H1 (cell line): Measurements from ENCODE around the gene PRUNE1. TPM values are rescaled to one million over a fixed set of nuclear protein-coding genes. Genes with fewer than 3 reads are reported as not detected.

Experiments
- CTCF ChIA-PET: fragments of 300-600 bp; sonication (Branson Sonifier 250); formaldehyde crosslinking; loops from one replicate; lab custom pipeline; 2021; ENCODE audit not compliant: partially characterized antibody; lab: Charles Lee
- POLR2A ChIA-PET: fragments of 300-600 bp; sonication (Branson Sonifier 250); formaldehyde crosslinking; loops from one replicate; lab custom pipeline; 2021; ENCODE audit warnings: inconsistent platforms; ENCODE audit not compliant: partially characterized antibody; lab: Charles Lee
- DNase-seq, 2 experiments: peaks; one replicate each; pipeline versions ENCODE4 v3.0.0 to v3.0.0-alpha.2; 2010 to 2022; ENCODE audit warnings: low spot score in 2 of 2, low read depth in 1 of 2, mixed read lengths in 1 of 2
- FAIRE-seq: peaks from 2 replicates; lab custom pipeline; 2011; peaks lifted over from hg19 to GRCh38; lab: Jason Lieb, UNC
- H2AFZ ChIP-seq: 2 replicates; pipeline ENCODE4 v1.8.1; 2012; ENCODE audit warnings: low read length, inconsistent platforms
- H2AK5ac ChIP-seq: 2 replicates; pipeline ENCODE4 v1.6.1; 2013; ENCODE audit warnings: low read depth, low read length
- H2BK120ac ChIP-seq: replicated peaks from 2 replicates; pipeline ENCODE3; 2013; ENCODE audit warnings: low read depth, low read length, inconsistent platforms
- H2BK12ac ChIP-seq: 2 replicates; pipeline ENCODE4 v1.6.1; 2013; ENCODE audit warnings: low read depth, low read length
- H2BK15ac ChIP-seq: 2 replicates; pipeline ENCODE4 v1.6.1; 2013; ENCODE audit warnings: low read length
- H2BK20ac ChIP-seq: 2 replicates; pipeline ENCODE4 v1.6.1; 2013; ENCODE audit warnings: low read length
- H2BK5ac ChIP-seq: 2 replicates; pipeline ENCODE4 v1.6.1; 2013; ENCODE audit warnings: low read depth, low read length
- H3K14ac ChIP-seq: 2 replicates; pipeline ENCODE4 v1.6.1; 2013; ENCODE audit warnings: inconsistent platforms; ENCODE audit not compliant: insufficient read length
- H3K18ac ChIP-seq: 2 replicates; pipeline ENCODE4 v1.6.1; 2013; ENCODE audit warnings: low read length; ENCODE audit errors: extremely low read depth
- H3K23ac ChIP-seq: 2 replicates; pipeline ENCODE4 v1.6.1; 2013; ENCODE audit warnings: inconsistent platforms; ENCODE audit not compliant: insufficient read length
- H3K23me2 ChIP-seq: 2 replicates; pipeline ENCODE4 v1.6.1; 2013; ENCODE audit warnings: low read depth, low read length
- H3K27ac ChIP-seq: 2 replicates; pipeline ENCODE4 v1.6.1; 2011; ENCODE audit warnings: low read depth, low read length, inconsistent platforms
- H3K27me3 ChIP-seq, 4 experiments: replicated peaks in 1 of 4; 1 replicate in 1 of 4; 2 replicates in 3 of 4; pipeline versions ENCODE4 v1.6.1 to v1.8.1; 2011 to 2013; ENCODE audit warnings: low read length in 3 of 4, mild to moderate bottlenecking in 3 of 4, inconsistent platforms in 2 of 4, mixed read lengths in 2 of 4, moderate library complexity in 1 of 4; ENCODE audit not compliant: control insufficient read depth in 3 of 4, insufficient read depth in 3 of 4; ENCODE audit errors: extremely low read depth in 1 of 4
- H3K36me3 ChIP-seq, 4 experiments: 2 replicates each; pipeline versions ENCODE4 v1.6.1 to v1.8.1; 2011 to 2013; ENCODE audit warnings: mild to moderate bottlenecking in 4 of 4, low read length in 3 of 4, moderate library complexity in 2 of 4, control low read depth in 1 of 4, inconsistent platforms in 1 of 4; ENCODE audit not compliant: insufficient read depth in 4 of 4, control insufficient read depth in 2 of 4
- H3K4ac ChIP-seq: replicated peaks from 2 replicates; pipeline ENCODE3; 2013; ENCODE audit warnings: low read length, low read depth, mixed read lengths, inconsistent platforms; ENCODE audit not compliant: insufficient read length
- H3K4me1 ChIP-seq, 4 experiments: replicated peaks in 1 of 4; 1 replicate in 1 of 4; 2 replicates in 3 of 4; pipeline versions ENCODE4 v1.6.1 to v1.8.1; 2011 to 2013; ENCODE audit warnings: low read length in 3 of 4, inconsistent platforms in 2 of 4, mixed read lengths in 1 of 4; ENCODE audit not compliant: insufficient read depth in 4 of 4, control insufficient read depth in 3 of 4
- H3K4me2 ChIP-seq, 2 experiments: 2 replicates each; pipeline versions ENCODE4 v1.6.1 to v1.8.1; 2011 to 2013; ENCODE audit warnings: low read depth in 2 of 2, low read length in 2 of 2, control low read depth in 1 of 2, inconsistent platforms in 1 of 2, mild to moderate bottlenecking in 1 of 2; ENCODE audit not compliant: insufficient read depth in 1 of 2
- H3K4me3 ChIP-seq, 4 experiments: fragments of 200-600, 300-600 bp in 1 of 4; sonication (generic), shearing (Covaris generic), sonication (Bioruptor Twin) in 1 of 4; 2 replicates each; pipeline versions ENCODE4 v1.5.1 to v1.8.1; 2011 to 2016; ENCODE audit warnings: low read length in 4 of 4, low read depth in 3 of 4, control low read depth in 2 of 4, inconsistent platforms in 2 of 4, mild to moderate bottlenecking in 2 of 4, mixed read lengths in 1 of 4, moderate library complexity in 1 of 4; ENCODE audit not compliant: insufficient read depth in 2 of 4; ENCODE audit errors: extremely low read depth in 1 of 4
- H3K56ac ChIP-seq: replicated peaks from 2 replicates; pipeline ENCODE3; 2013; ENCODE audit warnings: low read depth, mild to moderate bottlenecking, mixed read lengths, low read length, inconsistent platforms; ENCODE audit not compliant: insufficient read length
- H3K79me1 ChIP-seq: 2 replicates; pipeline ENCODE4 v1.6.1; 2013; ENCODE audit warnings: low read depth, low read length, control low read depth
- H3K79me2 ChIP-seq, 2 experiments: 2 replicates each; pipeline versions ENCODE4 v1.6.1 to v1.8.1; 2012 to 2013; ENCODE audit warnings: low read length in 2 of 2, mild to moderate bottlenecking in 2 of 2, inconsistent platforms in 1 of 2; ENCODE audit not compliant: insufficient read depth in 2 of 2, control insufficient read depth in 1 of 2
- H3K9ac ChIP-seq, 4 experiments: replicated peaks in 1 of 4; 1 replicate in 1 of 4; 2 replicates in 3 of 4; pipeline versions ENCODE4 v1.6.1 to v1.8.1; 2011 to 2013; ENCODE audit warnings: low read depth in 3 of 4, low read length in 3 of 4, control low read depth in 2 of 4, mild to moderate bottlenecking in 2 of 4, moderate library complexity in 2 of 4, inconsistent platforms in 1 of 4; ENCODE audit errors: extremely low read depth in 1 of 4
- H3K9me3 ChIP-seq, 2 experiments: 2 replicates each; pipeline versions ENCODE4 v1.6.1 to v1.8.1; 2012 to 2013; ENCODE audit warnings: mild to moderate bottlenecking in 2 of 2, moderate library complexity in 2 of 2, control low read depth in 1 of 2, inconsistent platforms in 1 of 2, low read depth in 1 of 2, low read length in 1 of 2, mixed read lengths in 1 of 2; ENCODE audit not compliant: insufficient read depth in 2 of 2
- H4K20me1 ChIP-seq, 2 experiments: replicated peaks in 1 of 2; 2 replicates each; pipeline versions ENCODE3 to v1.8.1; 2011 to 2013; ENCODE audit warnings: inconsistent platforms in 2 of 2, low read length in 2 of 2, mild to moderate bottlenecking in 1 of 2; ENCODE audit not compliant: insufficient read depth in 2 of 2, control insufficient read depth in 1 of 2
- H4K5ac ChIP-seq: 2 replicates; pipeline ENCODE4 v1.6.1; 2013; ENCODE audit warnings: low read length, low read depth, mixed read lengths, inconsistent platforms; ENCODE audit not compliant: insufficient read length
- H4K8ac ChIP-seq: 2 replicates; pipeline ENCODE4 v1.8.0; 2013; ENCODE audit warnings: mild to moderate bottlenecking, moderate library complexity, low read length, inconsistent platforms; ENCODE audit not compliant: insufficient read depth; ENCODE audit errors: extremely low read depth
- H4K91ac ChIP-seq: replicated peaks from 2 replicates; pipeline ENCODE3; 2013; ENCODE audit warnings: low read length, mixed read lengths, inconsistent platforms; ENCODE audit not compliant: insufficient read length
- POLR2A ChIP-seq, 2 experiments: IDR thresholded peaks; 1 replicate in 1 of 2; 2 replicates in 1 of 2; pipeline ENCODE4 v1.6.1; 2011; ENCODE audit warnings: low read depth in 2 of 2, low read length in 2 of 2, mild to moderate bottlenecking in 2 of 2; ENCODE audit errors: control extremely low read depth in 1 of 2
- POLR2AphosphoS5 ChIP-seq: IDR thresholded peaks from 2 replicates; pipeline ENCODE4 v1.6.1; 2011; ENCODE audit warnings: low read depth, low read length
- SP2 ChIP-seq: IDR thresholded peaks from 2 replicates; pipeline ENCODE4 v1.6.1; 2012; ENCODE audit warnings: mild to moderate bottlenecking, low read length, inconsistent platforms
- SUZ12 ChIP-seq: fragments of 200-600 bp; sonication (generic); IDR thresholded peaks from 2 replicates; pipeline ENCODE4 v1.6.1; 2012; ENCODE audit warnings: mild to moderate bottlenecking, inconsistent platforms, low read length, moderate library complexity, mixed read lengths
- TEAD4 ChIP-seq: IDR thresholded peaks from 2 replicates; pipeline ENCODE4 v1.6.1; 2012; ENCODE audit warnings: low read depth, low read length, inconsistent platforms, mixed read lengths
- WGBS, 2 experiments: shearing (Covaris generic) in 1 of 2; methylation state at CpG; one replicate each; pipeline versions ENCODE4 v1.1.6 to v1.1.7; 2013 to 2015; ENCODE audit warnings: low lambda C conversion rate in 2 of 2, mixed read lengths in 2 of 2, inconsistent platforms in 1 of 2, low coverage in 1 of 2, missing lambda C conversion rate in 1 of 2; ENCODE audit not compliant: insufficient replicate concordance in 2 of 2, insufficient coverage in 1 of 2, insufficient read length in 1 of 2; ENCODE audit errors: extremely low coverage in 1 of 2, missing lambda C conversion rate in 1 of 2; 5-methylcytosine and 5-hydroxymethylcytosine counted together
- polyA plus RNA-seq, 7 experiments: library from polyadenylated mRNA; depleted of rRNA in 3 of 7; stranded (reverse) in 5 of 7; unstranded in 2 of 7; fragments of >200 nt in 5 of 7; fragments of 200-250 nt in 2 of 7; gene quantifications; 1 replicate in 5 of 7; 2 replicates in 1 of 7; 4 replicates in 1 of 7; pipeline versions ENCODE4 v1.2.1 to v1.2.3, GENCODE V29; 2011 to 2013; ENCODE audit warnings: missing spikeins in 2 of 7, mixed read lengths in 2 of 7
- total RNA-seq: library from RNA; stranded (reverse); fragmentation: NEBNext Ultra II Directional; extraction: Animal tissue kit (Norgen Biotek cat#: 25700); gene quantifications from 2 replicates; pipeline ENCODE4 v1.2.1, GENCODE V29; 2021

The PRUNE1 gene
- total and polyA plus RNA-seq, 2 of the 8 experiments (the other 6 are each of a cell fraction or from before 2014, with no cell fraction given), result 32.8 to 54.2 TPM

GRCh38 chr1:150963321-150964163 lies 44.7 kb upstream of the PRUNE1 start:
- ChIA-PET CTCF (interaction anchor here (0.8 to 4.9 kb wide), 8 partner anchors 12 to 43 kb away, joined by 3 to 27 read pairs (median 4); partner anchors contain the start of gene MINDY1), POLR2A (interaction anchor here (0.6 to 10.1 kb wide), 12 partner anchors 7 to 346 kb away, joined by 3 to 126 read pairs (median 6); partner anchors contain the start of genes ANXA9, CERS2 and MINDY1)
- no peak for FAIRE-seq
- no peak overlapping the region for H3K18ac ChIP-seq
- 0 out of 4 replicates have a peak, but pooled peaks cover 0 to 2% of the 10 kb centered on the region in 2 experiments for H3K79me2 ChIP-seq
- TF ChIP-seq TEAD4 (no peak), POLR2AphosphoS5 (peak; percentile 52), SP2 (no peak), POLR2A (IDR thresholded peaks at IDR 0.05; ENCODE audit: control extremely low read depth in 1 of 2, low read depth in 2 of 2, low read length in 2 of 2) (peak in 1 of 2 experiments; percentile 68; a peak in 2 of 3 replicates), SUZ12 (no peak)
- peaks cover 0 to 4% (median 2%) of the 10 kb centered on the region in 4 experiments; a peak in 1 of 7 replicates for H3K4me1 ChIP-seq
- no peak overlapping the region for H2AK5ac ChIP-seq
- H2BK5ac ChIP-seq, result no peak overlapping the region
- no peaks in the 10 kb centered on the region for H3K79me1 ChIP-seq
- no peak overlapping the region for H2AFZ ChIP-seq
- H4K91ac ChIP-seq, result no peak overlapping the region
- no peak overlapping the region; the same call in 1 of the 2 replicates for H3K27ac ChIP-seq
- H2BK20ac ChIP-seq, result no peak overlapping the region
- 93% methylated on average over 10 of the region's 10 CpGs; no CpG with 5 or more reads in 1 of the 2 experiments for WGBS, 2 experiments
- no peak overlapping the region; the same call in 1 of the 2 replicates for H4K8ac ChIP-seq
- no peak overlapping the region for H3K14ac ChIP-seq
- no peak overlapping the region for H2BK12ac ChIP-seq
- H3K36me3 ChIP-seq, result peaks cover 34 to 93% (median 81%) of the 10 kb centered on the region in 4 experiments
- no peak for DNase-seq
- H3K27me3 ChIP-seq, result no peaks in the 10 kb centered on the region
- no peak overlapping the region for H3K23ac ChIP-seq
- peaks cover 2 to 5% of the 10 kb centered on the region in 2 experiments for H4K20me1 ChIP-seq
- H3K9ac ChIP-seq, result no peak overlapping the region
- H3K4me3 ChIP-seq, result no peak overlapping the region
- H2BK120ac ChIP-seq, result no peak overlapping the region
- no peaks in the 10 kb centered on the region; a peak in 1 of 4 replicates for H3K9me3 ChIP-seq
- H3K4ac ChIP-seq, result no peak overlapping the region
- H3K56ac ChIP-seq, result no peak overlapping the region
- no peak overlapping the region for H4K5ac ChIP-seq
- H2BK15ac ChIP-seq, result no peak overlapping the region
- no peak overlapping the region for H3K4me2 ChIP-seq
- H3K23me2 ChIP-seq, result no peaks in the 10 kb centered on the region
